ENCODE measurements around the gene RNF144A.

The RNF144A gene

DNA sequence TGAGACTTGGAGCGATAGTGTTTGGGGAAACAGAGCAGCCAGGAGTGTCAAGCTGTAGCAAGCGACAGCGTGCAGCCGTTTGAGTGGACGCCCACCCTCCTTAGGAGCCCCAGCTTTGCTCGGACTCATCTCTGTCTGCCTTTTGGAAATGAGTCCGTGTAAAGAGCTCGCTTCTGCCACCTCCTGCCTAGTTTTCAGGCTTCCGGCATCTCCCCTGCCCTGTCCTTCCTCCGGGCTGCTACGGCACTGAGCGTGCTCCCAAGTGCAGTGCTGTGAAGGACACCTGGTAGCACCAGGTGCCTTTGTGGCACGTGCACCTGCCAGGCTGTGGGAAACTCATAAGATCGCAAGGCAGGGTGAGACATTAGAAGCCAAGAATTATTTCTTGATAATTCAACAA, 117.1 kb downstream of the RNF144A start:
- no peak for TF ChIP-seq SIN3A (IDR thresholded peaks at IDR 0.05; ENCODE audit: borderline replicate concordance, insufficient read depth, low read length)

DNA sequence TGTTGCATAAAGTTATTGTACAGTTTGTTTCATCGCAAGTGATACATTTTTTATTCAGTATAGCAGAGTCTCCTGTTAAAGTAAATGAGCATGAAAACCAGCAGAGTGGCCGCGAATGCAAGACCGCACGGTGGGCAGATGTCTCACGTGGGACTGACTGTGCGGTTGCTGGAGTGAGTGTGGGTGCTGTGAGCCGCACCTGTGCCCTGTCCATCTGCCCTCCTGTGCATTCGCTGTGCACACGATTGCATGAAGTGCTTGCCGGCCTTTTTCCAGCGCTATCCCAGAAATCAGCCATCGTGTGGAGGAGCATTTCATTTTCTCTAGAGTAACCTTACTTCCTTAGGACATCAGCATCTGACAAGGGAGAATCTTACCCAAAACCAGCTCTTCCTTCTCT, 118.7 kb downstream of the RNF144A start:
- TF ChIP-seq POLR2AphosphoS5 (IDR thresholded peaks at IDR 0.05; ENCODE audit: low read depth, low read length) (no peak), SIN3A (IDR thresholded peaks at IDR 0.05; ENCODE audit: borderline replicate concordance, insufficient read depth, low read length) (no peak), TAF1 (IDR thresholded peaks at IDR 0.05; ENCODE audit: borderline replicate concordance, insufficient read depth, low read length) (no peak)
- TF ChIP-seq, protein P1, sequence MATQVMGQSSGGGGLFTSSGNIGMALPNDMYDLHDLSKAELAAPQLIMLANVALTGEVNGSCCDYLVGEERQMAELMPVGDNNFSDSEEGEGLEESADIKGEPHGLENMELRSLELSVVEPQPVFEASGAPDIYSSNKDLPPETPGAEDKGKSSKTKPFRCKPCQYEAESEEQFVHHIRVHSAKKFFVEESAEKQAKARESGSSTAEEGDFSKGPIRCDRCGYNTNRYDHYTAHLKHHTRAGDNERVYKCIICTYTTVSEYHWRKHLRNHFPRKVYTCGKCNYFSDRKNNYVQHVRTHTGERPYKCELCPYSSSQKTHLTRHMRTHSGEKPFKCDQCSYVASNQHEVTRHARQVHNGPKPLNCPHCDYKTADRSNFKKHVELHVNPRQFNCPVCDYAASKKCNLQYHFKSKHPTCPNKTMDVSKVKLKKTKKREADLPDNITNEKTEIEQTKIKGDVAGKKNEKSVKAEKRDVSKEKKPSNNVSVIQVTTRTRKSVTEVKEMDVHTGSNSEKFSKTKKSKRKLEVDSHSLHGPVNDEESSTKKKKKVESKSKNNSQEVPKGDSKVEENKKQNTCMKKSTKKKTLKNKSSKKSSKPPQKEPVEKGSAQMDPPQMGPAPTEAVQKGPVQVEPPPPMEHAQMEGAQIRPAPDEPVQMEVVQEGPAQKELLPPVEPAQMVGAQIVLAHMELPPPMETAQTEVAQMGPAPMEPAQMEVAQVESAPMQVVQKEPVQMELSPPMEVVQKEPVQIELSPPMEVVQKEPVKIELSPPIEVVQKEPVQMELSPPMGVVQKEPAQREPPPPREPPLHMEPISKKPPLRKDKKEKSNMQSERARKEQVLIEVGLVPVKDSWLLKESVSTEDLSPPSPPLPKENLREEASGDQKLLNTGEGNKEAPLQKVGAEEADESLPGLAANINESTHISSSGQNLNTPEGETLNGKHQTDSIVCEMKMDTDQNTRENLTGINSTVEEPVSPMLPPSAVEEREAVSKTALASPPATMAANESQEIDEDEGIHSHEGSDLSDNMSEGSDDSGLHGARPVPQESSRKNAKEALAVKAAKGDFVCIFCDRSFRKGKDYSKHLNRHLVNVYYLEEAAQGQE (IDR thresholded peaks at IDR 0.05; ENCODE audit: insufficient read depth in 1 of 2, low read depth in 2 of 2, low read length in 2 of 2): no peak

DNA sequence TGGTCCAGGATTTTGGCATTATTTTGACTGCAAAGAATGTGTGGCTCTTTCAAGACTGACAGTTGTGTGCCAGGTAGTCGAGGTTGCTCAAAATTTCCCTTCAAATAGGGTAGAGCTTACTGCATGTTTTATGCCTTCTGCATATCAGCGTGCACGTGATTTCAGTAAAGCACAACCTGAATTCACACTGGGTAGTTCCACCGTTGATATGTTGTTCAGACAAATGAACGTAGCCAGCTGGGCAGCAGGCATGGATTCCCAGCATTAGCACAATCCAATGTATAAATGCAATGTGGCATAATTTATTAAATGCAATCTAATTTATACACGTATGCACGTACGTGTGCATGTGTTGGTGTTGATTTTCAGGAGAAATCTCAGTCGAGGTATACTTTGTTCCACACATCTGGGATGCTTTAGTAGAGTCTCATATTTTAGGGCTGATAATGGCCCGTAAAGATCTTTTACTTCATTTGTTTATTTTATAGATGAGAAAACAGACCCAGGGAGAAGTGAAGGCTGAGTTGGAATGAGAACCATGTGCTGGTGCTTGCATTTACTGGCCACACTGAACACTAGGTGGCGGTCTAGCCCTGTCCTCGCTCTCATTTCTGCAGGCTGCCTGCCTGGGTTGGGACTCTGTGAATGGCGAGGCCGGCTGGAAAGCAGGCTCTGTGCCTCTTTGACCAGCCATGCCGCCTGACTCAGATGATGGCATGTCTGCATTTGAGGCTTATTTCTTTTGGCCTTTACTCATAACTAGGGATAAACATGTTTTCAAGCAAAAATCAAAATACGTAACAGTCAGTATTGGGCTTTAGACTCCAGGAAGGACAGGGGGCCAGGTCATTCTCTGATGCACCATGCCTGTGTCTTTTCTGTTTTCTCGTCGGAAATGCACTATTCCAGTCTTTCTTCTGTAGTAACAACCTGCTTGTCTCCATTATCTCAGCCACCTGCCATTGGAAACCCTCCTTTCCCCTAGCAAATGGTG, 120.4 kb downstream of the RNF144A start:
- TF ChIP-seq FOXP2 (optimal IDR thresholded peaks at IDR 0.05; ENCODE audit: borderline replicate concordance, extremely low read depth, extremely low read length, insufficient read depth) (peak; percentile 50), TAF1 (IDR thresholded peaks at IDR 0.05; ENCODE audit: borderline replicate concordance, insufficient read depth, low read length) (no peak)

DNA sequence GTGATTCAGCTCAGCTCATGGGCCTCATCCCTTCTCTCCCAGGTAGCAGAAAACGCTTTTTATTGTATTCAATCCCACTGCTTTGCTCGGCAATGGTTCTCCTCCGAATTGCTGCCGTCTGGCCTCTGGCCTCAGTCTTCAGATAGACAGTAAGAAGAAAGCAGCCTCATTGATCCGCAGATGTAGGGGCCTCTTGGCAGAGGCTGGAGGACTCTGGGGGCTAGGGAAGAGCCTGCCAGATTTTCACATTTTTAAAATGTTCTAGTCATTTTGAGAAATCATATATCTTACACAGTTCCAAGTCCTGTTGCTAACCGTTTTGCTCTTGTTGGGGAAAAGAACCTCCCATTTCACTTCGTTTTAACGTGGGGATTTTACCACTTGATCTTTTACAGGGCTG, 123.3 kb downstream of the RNF144A start:
- no peak for TF ChIP-seq TAF1 (IDR thresholded peaks at IDR 0.05; ENCODE audit: borderline replicate concordance, insufficient read depth, low read length)
- TF ChIP-seq POLR2AphosphoS5 (IDR thresholded peaks at IDR 0.05; ENCODE audit: low read depth, low read length): no peak
- no peak for TF ChIP-seq FOXP2 (optimal IDR thresholded peaks at IDR 0.05; ENCODE audit: borderline replicate concordance, extremely low read depth, extremely low read length, insufficient read depth)
- TF ChIP-seq, protein P1 (IDR thresholded peaks at IDR 0.05; ENCODE audit: insufficient read depth in 1 of 2, low read depth in 2 of 2, low read length in 2 of 2): no peak
- TF ChIP-seq SIN3A (IDR thresholded peaks at IDR 0.05; ENCODE audit: borderline replicate concordance, insufficient read depth, low read length): no peak

DNA sequence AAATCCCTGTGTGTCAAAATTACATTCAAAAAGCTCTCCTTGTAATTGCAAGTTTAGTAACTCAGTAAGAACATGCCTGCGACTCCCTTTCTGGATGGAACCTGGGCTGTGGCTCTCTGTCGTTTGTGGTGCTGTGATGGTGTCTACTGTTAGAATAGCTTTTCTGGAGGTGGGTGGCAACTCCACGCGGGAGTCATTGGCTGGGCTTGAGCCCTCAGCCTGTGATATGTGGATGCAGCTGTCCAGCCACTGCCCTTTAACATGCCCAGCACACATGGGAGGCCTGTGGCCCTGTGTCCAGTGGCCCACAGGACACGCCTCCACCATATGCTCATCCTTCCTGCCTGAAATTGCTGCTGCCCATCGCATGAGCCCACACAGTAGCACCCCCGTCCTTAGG, 124.2 kb downstream of the RNF144A start:
- no peak for TF ChIP-seq FOXP2 (optimal IDR thresholded peaks at IDR 0.05; ENCODE audit: borderline replicate concordance, extremely low read depth, extremely low read length, insufficient read depth)
- TF ChIP-seq SIN3A (IDR thresholded peaks at IDR 0.05; ENCODE audit: borderline replicate concordance, insufficient read depth, low read length): no peak
- TF ChIP-seq, protein P1 (IDR thresholded peaks at IDR 0.05; ENCODE audit: insufficient read depth in 1 of 2, low read depth in 2 of 2, low read length in 2 of 2): no peak

DNA sequence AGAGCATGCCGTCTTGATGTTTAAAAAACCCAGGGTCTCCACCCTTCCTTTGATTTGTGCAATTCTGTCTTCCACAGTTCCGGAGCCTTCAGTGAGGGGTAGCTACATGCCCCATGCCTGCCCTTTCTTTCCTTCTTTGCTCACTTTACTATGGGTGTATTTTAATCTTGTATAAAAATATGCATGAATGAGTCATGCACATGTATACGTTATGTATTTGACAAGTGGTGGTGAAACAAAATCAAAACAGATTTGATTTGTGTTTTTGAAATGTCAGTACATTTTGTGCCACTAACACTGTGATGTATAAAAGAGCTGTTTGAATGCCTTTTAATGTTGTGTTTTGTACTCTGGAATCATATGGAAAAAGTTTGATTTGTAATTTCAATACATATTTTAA, 126.5 kb downstream of the RNF144A start:
- no peak for TF ChIP-seq FOXP2 (optimal IDR thresholded peaks at IDR 0.05; ENCODE audit: borderline replicate concordance, extremely low read depth, extremely low read length, insufficient read depth)
- TF ChIP-seq SIN3A (IDR thresholded peaks at IDR 0.05; ENCODE audit: borderline replicate concordance, insufficient read depth, low read length): no peak
- TF ChIP-seq POLR2AphosphoS5 (IDR thresholded peaks at IDR 0.05; ENCODE audit: low read depth, low read length): no peak
- TF ChIP-seq, protein P1 (IDR thresholded peaks at IDR 0.05; ENCODE audit: insufficient read depth in 1 of 2, low read depth in 2 of 2, low read length in 2 of 2): no peak
- no peak for TF ChIP-seq TAF1 (IDR thresholded peaks at IDR 0.05; ENCODE audit: borderline replicate concordance, insufficient read depth, low read length)
